Regular cardiac myocyte (primary cell): ENCODE measurements around the gene QRFP. TPM values are rescaled to one million over a fixed set of nuclear protein-coding genes. Genes with fewer than 3 reads are reported as not detected.

ENCODE experiments used
- total RNA-seq: library from RNA; depleted of rRNA; stranded (reverse); fragments of >200 nt; gene quantifications from 2 replicates; pipeline ENCODE4 v1.2.3, GENCODE V29; 2014

QRFP gene
- not detected in 2 replicates for total RNA-seq

DNA sequence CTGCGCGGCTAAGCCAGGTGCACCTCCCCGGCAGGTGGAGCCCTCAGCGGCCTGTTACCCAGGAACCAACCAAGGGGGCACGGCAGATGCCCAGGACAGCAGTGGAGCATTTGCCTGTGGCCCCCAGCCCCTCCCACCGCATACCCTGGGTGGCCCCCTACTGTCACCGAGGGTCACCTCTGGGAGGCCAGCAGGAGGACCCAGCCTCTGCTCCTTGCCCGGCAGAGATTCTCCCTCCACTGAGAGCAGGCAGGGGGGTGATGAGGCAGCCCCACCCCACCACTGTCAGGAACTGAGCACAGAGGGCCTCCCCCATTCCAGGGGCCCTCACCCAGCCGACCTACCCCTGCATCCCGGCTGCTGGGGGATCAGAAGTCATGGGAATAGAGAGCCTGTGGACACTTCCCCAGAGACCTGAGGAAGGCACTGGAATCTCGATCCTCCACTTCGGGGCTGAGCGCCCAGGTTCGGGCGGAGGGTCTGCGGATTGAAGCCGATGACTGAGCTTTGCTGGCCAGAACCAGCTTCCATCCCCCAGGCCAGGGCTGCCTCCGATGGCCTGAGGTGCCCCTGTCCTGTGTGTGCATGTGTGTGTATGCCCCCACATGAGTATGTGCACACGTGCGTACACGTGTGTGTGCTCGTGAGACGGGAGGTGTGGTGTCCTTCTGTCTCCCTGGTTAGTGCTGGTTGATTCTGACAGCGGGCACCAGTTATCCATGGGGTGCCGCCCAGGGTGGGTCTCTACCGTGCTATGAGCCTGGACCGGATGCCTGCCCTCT, at the start of gene QRFP:
Gene QRFP (minus strand): TSS at position 580 of the 782 bp plus-strand sequence. CDS start 2,974 bp downstream, outside the sequence.

GRCh38 chr9:130938652-130939404, 42.2 kb upstream of the QRFP start, which contains the start of gene FIBCD1:
TSS of gene FIBCD1 (minus strand) at chr9:130939247. CDS start at chr9:130938607, 640 bp downstream.

Other genes starting within 250 kb of the QRFP start
- not detected in 2 replicates for gene PRDM12, start 232.2 kb downstream of the QRFP start, total RNA-seq
- 32.1 and 78.4 TPM in 2 replicates for gene EXOSC2, start 203.0 kb downstream of the QRFP start, total RNA-seq
- gene ABL1, start 61.6 kb downstream of the QRFP start, total RNA-seq, result 66.5 and 76.1 TPM in 2 replicates
- gene FIBCD1, start 42.4 kb upstream of the QRFP start, total RNA-seq, result 3.3 and 3.4 TPM in 2 replicates
- under 0.01 TPM in 2 replicates for gene LAMC3, start 112.4 kb upstream of the QRFP start, total RNA-seq
- gene AIF1L, start 199.7 kb upstream of the QRFP start, total RNA-seq, result 0.56 and 0.58 TPM in 2 replicates
- gene NUP214, start 228.8 kb upstream of the QRFP start, total RNA-seq, result 8.6 and 8.7 TPM in 2 replicates